NT2/D1 (cell line): ENCODE results near the gene NADK2.

Experiments
- SUZ12 ChIP-seq: IDR thresholded peaks from 2 replicates; pipeline ENCODE4 v1.6.1; 2011; ENCODE audit not compliant: insufficient read length, insufficient read depth; ENCODE audit errors: extremely low read depth
- YY1 ChIP-seq: IDR thresholded peaks from 2 replicates; pipeline ENCODE4 v1.6.1; 2011; ENCODE audit not compliant: insufficient read length, insufficient read depth
- ZNF274 ChIP-seq: IDR thresholded peaks from 2 replicates; pipeline ENCODE4 v1.6.1; 2011; ENCODE audit warnings: mild to moderate bottlenecking, low read depth, low read length

GRCh38 chr5:36267905-36268304 lies 26.2 kb upstream of the NADK2 start:
- no peak for TF ChIP-seq ZNF274
- TF ChIP-seq SUZ12, result no peak
- no peak for TF ChIP-seq YY1
